Fibroblast of villous mesenchyme (primary cell): ENCODE results near the gene HPS5. TPM values are rescaled to one million over a fixed set of nuclear protein-coding genes. Genes with fewer than 3 reads are reported as not detected.
A peak's percentile ranks its signal among the peaks of the same experiment; 100 is the strongest.
"Not testable (repeated sequence)": the region's sequence is repeated elsewhere in the genome, so short reads cannot be mapped to it uniquely, and the experiment has no call there.

Experiments used
- DNase-seq: peaks from one replicate; pipeline ENCODE4 v3.0.0-alpha.2; 2010; ENCODE audit warnings: low read depth
- H3K4me3 ChIP-seq: 2 replicates; pipeline ENCODE4 v1.5.1; 2011; ENCODE audit warnings: low read depth, mild to moderate bottlenecking, low read length
- CTCF ChIP-seq: IDR thresholded peaks from 2 replicates; pipeline ENCODE4 v1.5.1; 2012; ENCODE audit warnings: low read depth, mild to moderate bottlenecking, low read length; ENCODE audit not compliant: insufficient read depth
- total RNA-seq: library from RNA; depleted of rRNA; stranded (reverse); fragments of >200 nt; gene quantifications from 2 replicates; pipeline ENCODE4 v1.2.3, GENCODE V29; 2012

The HPS5 gene
- total RNA-seq, 1 donor, result 70.8 TPM

GRCh38 chr11:18264035-18264434 is 57.9 kb downstream of the HPS5 start:
- no peak overlapping the region for H3K4me3 ChIP-seq
- DNase-seq, result no peak
- TF ChIP-seq CTCF, result no peak

- not testable (repeated sequence) for DNase-seq, H3K4me3 ChIP-seq
Observed at GRCh38 chr11:18262681-18263350, 59.1 kb downstream of the HPS5 start.

GRCh38 chr11:18261721-18262120 is 60.2 kb downstream of the HPS5 start:
- no peak for DNase-seq
- TF ChIP-seq CTCF, result no peak

DNA sequence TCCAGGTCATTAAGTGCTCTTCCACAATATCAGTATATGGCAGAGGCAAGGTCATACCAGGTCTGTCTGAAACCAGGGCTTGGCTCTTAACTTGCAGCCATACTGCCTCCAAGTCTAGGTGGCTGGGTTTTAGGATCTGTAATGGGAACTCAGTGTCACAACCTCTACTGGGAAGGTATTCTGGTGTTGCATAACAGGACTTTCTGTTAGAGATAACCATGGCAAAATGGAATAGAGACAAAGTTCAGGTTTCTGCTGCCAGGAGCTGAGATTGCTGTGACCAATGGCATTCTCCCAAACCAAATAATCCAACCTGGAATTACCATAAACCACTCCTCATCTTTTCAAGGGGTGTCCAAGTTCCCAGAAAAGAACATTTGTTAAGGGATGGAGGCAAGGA is 62.7 kb downstream of the HPS5 start:
- H3K4me3 ChIP-seq, result no peak overlapping the region
- DNase-seq, result no peak
- TF ChIP-seq CTCF, result no peak

More at GRCh38 chr11:18261721-18262120, 60.2 kb downstream of the HPS5 start:
- no peak overlapping the region for H3K4me3 ChIP-seq

- no peak for TF ChIP-seq CTCF
- no peak for DNase-seq
- no peak overlapping the region for H3K4me3 ChIP-seq
Observed at GRCh38 chr11:18254781-18255361, 67.1 kb downstream of the HPS5 start.

DNA sequence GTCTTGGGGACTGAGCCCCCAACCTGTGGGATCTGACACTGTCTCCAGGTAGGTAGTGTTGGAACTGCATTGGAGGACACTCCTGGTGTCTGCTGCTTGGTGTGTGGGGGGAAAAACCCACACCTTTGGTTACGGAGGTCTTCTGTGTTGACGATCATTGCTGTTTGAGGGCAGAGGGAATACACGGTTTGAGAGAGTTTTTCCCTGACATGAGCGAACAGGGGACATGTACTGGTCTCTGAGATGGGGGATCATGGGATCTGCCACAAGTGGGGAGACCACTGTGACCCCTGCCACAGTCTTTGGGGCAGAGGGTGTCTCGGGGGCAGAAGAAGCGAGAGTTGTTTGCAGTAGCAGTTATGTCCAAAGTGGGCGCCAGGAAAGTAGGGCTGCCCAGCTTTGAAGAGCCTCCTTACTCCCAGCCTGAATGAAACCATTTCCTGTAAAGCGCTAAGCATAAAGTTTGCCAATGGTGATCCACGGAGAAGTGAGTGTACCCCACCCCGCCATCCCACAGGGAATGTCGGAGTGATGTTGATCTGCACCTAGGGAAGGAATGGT is 68.1 kb downstream of the HPS5 start:
- DNase-seq, result no peak
- no peak overlapping the region for H3K4me3 ChIP-seq
- TF ChIP-seq CTCF, result no peak

GRCh38 chr11:18253233-18253632 is 68.7 kb downstream of the HPS5 start:
- no peak overlapping the region for H3K4me3 ChIP-seq
- no peak for DNase-seq
- peak; percentile 19 for TF ChIP-seq CTCF
